GM18520 (cell line): ENCODE data around the gene CDC14B.
"Not testable (repeated sequence)": the region's sequence is repeated elsewhere in the genome, so short reads cannot be mapped to it uniquely, and the experiment has no call there.

Experiments
- ATAC-seq: cut with Tn5 transposase; IDR thresholded peaks from one replicate; pipeline ENCODE4 v1.9.1; 2021; ENCODE audit not compliant: unreplicated experiment

The CDC14B gene

GRCh38 chr9:96551403-96551802 is 68.2 kb downstream of the CDC14B start:
- no peak for ATAC-seq

- no peak for ATAC-seq
Measured at GRCh38 chr9:96550659-96551058, 69.0 kb downstream of the CDC14B start.

- ATAC-seq = not testable (repeated sequence)
Measured at GRCh38 chr9:96543131-96543530, 76.5 kb downstream of the CDC14B start.

GRCh38 chr9:96540106-96540505 is 79.5 kb downstream of the CDC14B start:
- ATAC-seq = no peak

GRCh38 chr9:96532173-96532572 is 87.5 kb downstream of the CDC14B start:
- ATAC-seq = no peak

GRCh38 chr9:96524764-96525163 is 94.9 kb downstream of the CDC14B start:
- no peak for ATAC-seq

GRCh38 chr9:96524045-96524444 is 95.6 kb downstream of the CDC14B start:
- ATAC-seq = no peak

GRCh38 chr9:96523374-96523773 is 96.3 kb downstream of the CDC14B start:
- no peak for ATAC-seq

GRCh38 chr9:96522366-96522765 is 97.3 kb downstream of the CDC14B start:
- ATAC-seq = no peak

GRCh38 chr9:96519787-96520186 is 99.9 kb downstream of the CDC14B start:
- no peak for ATAC-seq

- no peak for ATAC-seq
Measured at GRCh38 chr9:96519095-96519494, 100.5 kb downstream of the CDC14B start.

GRCh38 chr9:96515621-96516470 is 103.8 kb downstream of the CDC14B start:
- ATAC-seq = no peak

- no peak for ATAC-seq
Measured at GRCh38 chr9:96514800-96515158, 104.9 kb downstream of the CDC14B start.

GRCh38 chr9:96514108-96514799 is 105.4 kb downstream of the CDC14B start:
- no peak for ATAC-seq

- ATAC-seq = no peak
Measured at GRCh38 chr9:96513622-96514021, 106.0 kb downstream of the CDC14B start.

- no peak for ATAC-seq
Measured at GRCh38 chr9:96512240-96512639, 107.4 kb downstream of the CDC14B start.

GRCh38 chr9:96510258-96510657 is 109.4 kb downstream of the CDC14B start:
- no peak for ATAC-seq

GRCh38 chr9:96509848-96510247 is 109.8 kb downstream of the CDC14B start:
- ATAC-seq = no peak

- ATAC-seq = no peak
Measured at GRCh38 chr9:96509026-96509425, 110.6 kb downstream of the CDC14B start.

- no peak for ATAC-seq
Measured at GRCh38 chr9:96508227-96508940, 111.3 kb downstream of the CDC14B start.

- no peak for ATAC-seq
Measured at GRCh38 chr9:96505316-96505991, 114.2 kb downstream of the CDC14B start.
